ENCODE measurements around the gene KLF13.
"Not testable (repeated sequence)": the region's sequence is repeated elsewhere in the genome, so short reads cannot be mapped to it uniquely, and the experiment has no call there.

DNA sequence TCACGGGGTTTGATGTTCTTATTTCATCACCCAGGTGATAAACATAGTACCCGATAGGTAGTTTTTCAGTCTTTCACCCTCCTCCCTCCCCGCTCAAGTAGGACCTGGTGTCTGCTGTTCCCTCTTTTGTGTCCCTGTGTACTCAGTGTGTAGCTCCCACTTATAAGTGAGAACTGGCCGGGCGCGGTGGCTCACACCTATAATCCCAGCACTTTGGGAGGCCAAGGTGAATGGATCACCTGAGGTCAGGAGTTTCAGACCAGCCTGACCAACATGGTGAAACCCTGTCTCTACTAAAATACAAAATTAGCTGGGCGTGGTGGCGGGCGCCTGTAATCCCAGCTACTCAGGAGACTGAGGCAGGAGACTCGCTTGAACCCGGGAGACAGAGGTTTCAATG lies 29.5 kb downstream of the KLF13 start:
- TF ChIP-seq EZH2 (IDR thresholded peaks at IDR 0.05; ENCODE audit: borderline replicate concordance, low read length); CTCF (IDR thresholded peaks at IDR 0.05; ENCODE audit: low read length): not testable (repeated sequence)

Measured in OCI-LY1 (cell line).